Endothelial cell of umbilical vein (primary cell): ENCODE measurements around the gene CST3. TPM values are rescaled to one million over a fixed set of nuclear protein-coding genes. Genes with fewer than 3 reads are reported as not detected.

Experiments used
- BruUV-seq: library from RNA; stranded (reverse); fragments of 400-500 nt; replicated peaks from 2 replicates; lab custom pipeline; 2021; lab: Mats Ljungman, UMichigan
- CTCF ChIA-PET: fragments of 300-600, 350-600 bp; sonication (Branson Sonifier 250); formaldehyde crosslinking; loops from one replicate; lab custom pipeline; 2021; ENCODE audit warnings: antibody characterized with exemption, inconsistent platforms; lab: Charles Lee
- POLR2A ChIA-PET: fragments of 300-600, 350-600 bp; sonication (Branson Sonifier 250); formaldehyde crosslinking; loops from one replicate; lab custom pipeline; 2021; ENCODE audit warnings: antibody characterized with exemption, inconsistent platforms; lab: Charles Lee
- DNase-seq: peaks from one replicate; pipeline ENCODE4 v3.0.0-alpha.2; 2011; ENCODE audit warnings: low read depth, low spot score
- FAIRE-seq: peaks from 2 replicates; lab custom pipeline; 2011; peaks lifted over from hg19 to GRCh38; lab: Jason Lieb, UNC
- H2AFZ ChIP-seq: 2 replicates; pipeline ENCODE4 v1.6.0; 2012; ENCODE audit warnings: low read depth, low read length, control low read depth, inconsistent platforms
- H3K27ac ChIP-seq: 2 replicates; pipeline ENCODE4 v1.5.1; 2011; ENCODE audit warnings: low read depth, mild to moderate bottlenecking, control low read depth, low read length, moderate library complexity; ENCODE audit not compliant: insufficient read depth
- H3K27me3 ChIP-seq, 2 experiments: 2 replicates each; pipeline versions ENCODE4 v1.6.0 to v1.6.1; 2011; ENCODE audit warnings: low read length in 2 of 2, mixed read lengths in 1 of 2; ENCODE audit not compliant: control insufficient read depth in 2 of 2, insufficient read depth in 2 of 2
- H3K36me3 ChIP-seq, 2 experiments: 2 replicates in 1 of 2; 3 replicates in 1 of 2; pipeline ENCODE4 v1.5.1; 2011; ENCODE audit warnings: low read length in 2 of 2, mild to moderate bottlenecking in 1 of 2, moderate library complexity in 1 of 2; ENCODE audit not compliant: control insufficient read depth in 2 of 2, insufficient read depth in 2 of 2; ENCODE audit errors: extremely low read depth in 1 of 2
- H3K4me1 ChIP-seq: 3 replicates; pipeline ENCODE4 v1.5.1; 2011; ENCODE audit warnings: mild to moderate bottlenecking, low read length; ENCODE audit not compliant: control insufficient read depth, insufficient read depth; ENCODE audit errors: extremely low read depth
- H3K4me2 ChIP-seq: 2 replicates; pipeline ENCODE4 v1.6.1; 2011; ENCODE audit warnings: low read length, control low read depth, mixed read lengths; ENCODE audit not compliant: insufficient read depth
- H3K4me3 ChIP-seq, 3 experiments: fragments of 200-600 bp in 1 of 3; sonication (generic), shearing (Covaris generic) in 1 of 3; replicated peaks in 1 of 3; 2 replicates each; pipeline ENCODE4 v1.5.1; 2011 to 2016; ENCODE audit warnings: control low read depth in 3 of 3, low read length in 3 of 3, mild to moderate bottlenecking in 2 of 3, inconsistent platforms in 1 of 3, low read depth in 1 of 3, moderate library complexity in 1 of 3; ENCODE audit not compliant: insufficient read depth in 1 of 3
- H3K79me2 ChIP-seq: 2 replicates; pipeline ENCODE4 v1.6.0; 2012; ENCODE audit warnings: low read length, inconsistent platforms; ENCODE audit not compliant: control insufficient read depth, insufficient read depth
- H3K9ac ChIP-seq: replicated peaks from 2 replicates; pipeline ENCODE3; 2011; ENCODE audit warnings: low read length, control low read depth; ENCODE audit not compliant: insufficient read depth; ENCODE audit errors: extremely low read depth
- H3K9me1 ChIP-seq: replicated peaks from 3 replicates; pipeline ENCODE4 v1.6.0; 2011; ENCODE audit warnings: mild to moderate bottlenecking, low read length; ENCODE audit not compliant: control insufficient read depth, insufficient read depth; ENCODE audit errors: extremely low read depth
- H3K9me3 ChIP-seq: replicated peaks from 2 replicates; pipeline ENCODE4 v1.5.1; 2012; ENCODE audit warnings: low read length, inconsistent platforms; ENCODE audit not compliant: control insufficient read depth, insufficient read depth
- H4K20me1 ChIP-seq: replicated peaks from 2 replicates; pipeline ENCODE3; 2011; ENCODE audit warnings: mild to moderate bottlenecking, low read length; ENCODE audit not compliant: control insufficient read depth, insufficient read depth; ENCODE audit errors: extremely low read depth
- EZH2 ChIP-seq: IDR thresholded peaks from 2 replicates; pipeline ENCODE4 v1.6.1; 2012; ENCODE audit warnings: borderline replicate concordance, low read depth, mild to moderate bottlenecking, moderate library complexity, low read length, inconsistent platforms; ENCODE audit not compliant: severe bottlenecking
- FOS ChIP-seq: IDR thresholded peaks from 2 replicates; pipeline ENCODE4 v1.6.1; 2011; ENCODE audit warnings: mild to moderate bottlenecking, low read length, moderate library complexity, borderline replicate concordance; ENCODE audit not compliant: insufficient read depth
- GATA2 ChIP-seq: IDR thresholded peaks from 2 replicates; pipeline ENCODE4 v1.7.0; 2011; ENCODE audit warnings: low read depth, mild to moderate bottlenecking, moderate library complexity, mixed read lengths, low read length; ENCODE audit not compliant: insufficient read length, insufficient read depth
- JUN ChIP-seq: IDR thresholded peaks from 2 replicates; pipeline ENCODE4 v1.6.1; 2011; ENCODE audit warnings: borderline replicate concordance, low read depth; ENCODE audit not compliant: insufficient read length, insufficient read depth
- MYC ChIP-seq: IDR thresholded peaks from one replicate; pipeline ENCODE4 v1.6.1; 2011; ENCODE audit warnings: mild to moderate bottlenecking, low read depth, low read length
- POLR2A ChIP-seq: IDR thresholded peaks from 2 replicates; pipeline ENCODE4 v1.6.1; 2012; ENCODE audit warnings: low read depth, mild to moderate bottlenecking, control low read depth, low read length
- POLR2AphosphoS5 ChIP-seq: IDR thresholded peaks from 2 replicates; pipeline ENCODE4 v1.6.1; 2012; ENCODE audit warnings: low read depth, mild to moderate bottlenecking, control low read depth, low read length, moderate library complexity; ENCODE audit not compliant: insufficient read depth
- dilution Hi-C: fragments of 300-500 bp; cut with MboI; formaldehyde crosslinking; loops from one replicate; pipeline ENCODE4 v1.15.0; 2019; ENCODE audit warnings: low sequenced_read_pairs; ENCODE audit not compliant: extremely low pct_ligation_motif_present
- intact Hi-C: fragments of 100-400 bp; cut with micrococcal nuclease; formaldehyde crosslinking; loops from one replicate; pipeline ENCODE4 v1.10.0; 2022
- polyA plus RNA-seq, 4 experiments: library from polyadenylated mRNA; depleted of rRNA in 3 of 4; stranded (reverse) in 3 of 4; unstranded in 1 of 4; fragments of >200 nt; gene quantifications; 2 replicates each; pipeline versions ENCODE4 v1.2.1 to v1.2.3, GENCODE V29; 2011 to 2012; ENCODE audit warnings: missing spikeins in 1 of 4
- total RNA-seq: library from RNA; stranded (reverse); gene quantifications from 2 replicates; pipeline ENCODE4 v1.2.3, GENCODE V29; 2021
- TF ChIP-seq, protein P1 (sequence below): IDR thresholded peaks from 2 replicates; pipeline ENCODE4 v1.6.1; 2011; ENCODE audit not compliant: insufficient read depth, insufficient read length
- TF ChIP-seq, protein P2 (sequence below), 2 donors: IDR thresholded peaks; 1 replicate in 1 of 2; 2 replicates in 1 of 2; pipeline ENCODE4 v1.5.1; 2011; ENCODE audit warnings: low read length in 2 of 2, mild to moderate bottlenecking in 2 of 2, moderate library complexity in 2 of 2, control low read depth in 1 of 2, inconsistent platforms in 1 of 2, low read depth in 1 of 2; ENCODE audit not compliant: insufficient read depth in 1 of 2; ENCODE audit errors: extremely low read depth in 1 of 2

CST3 gene
- total and polyA plus RNA-seq, 2 donors (not counting 3 experiments of a cell fraction or from before 2014, with no cell fraction given): 251 to 479 TPM

DNA sequence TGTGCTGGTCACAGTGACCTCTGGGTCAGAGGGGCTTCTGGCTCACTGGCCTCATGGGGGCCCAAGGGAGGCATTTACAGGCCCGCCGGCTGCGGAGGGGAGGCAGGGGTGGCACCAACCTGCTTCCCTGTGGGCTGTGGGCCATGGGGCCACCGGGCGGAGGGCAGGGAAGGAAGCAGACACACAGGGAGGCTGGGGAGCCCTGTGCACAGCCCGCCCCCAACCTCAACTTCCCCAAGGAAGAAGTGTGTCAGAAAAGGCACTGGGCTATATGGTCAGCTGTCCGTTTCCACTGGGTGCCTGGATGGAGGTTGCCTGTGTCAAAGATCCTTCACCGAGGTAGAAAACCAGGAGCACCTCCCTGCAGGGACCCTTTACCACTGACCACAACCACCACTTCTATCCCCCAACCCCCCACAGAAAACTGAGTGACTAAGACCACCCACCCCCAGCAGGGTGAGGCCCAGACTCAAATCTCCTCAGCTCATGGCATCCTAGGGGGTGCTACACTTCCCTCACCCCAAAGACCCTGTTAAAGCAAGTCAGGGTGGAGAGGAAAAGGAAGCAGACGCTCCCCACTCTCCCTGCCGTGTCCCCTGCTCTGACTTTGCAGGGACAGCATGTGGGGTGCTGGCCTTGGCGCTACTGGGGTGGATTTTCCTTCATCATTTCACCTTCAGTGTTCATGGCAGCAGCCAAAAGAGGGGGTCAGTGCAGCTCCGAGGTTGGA lies 5.6 kb downstream of the CST3 start:
- H3K9ac ChIP-seq: no peak overlapping the region
- peaks cover 25% of the 10 kb centered on the region for H3K79me2 ChIP-seq
- no TSS peak for BruUV-seq
- H3K9me1 ChIP-seq: no peaks in the 10 kb centered on the region
- ChIA-PET CTCF (no interaction called here), POLR2A (no interaction called here)
- H4K20me1 ChIP-seq: no peaks in the 10 kb centered on the region
- no peak overlapping the region for H3K27ac ChIP-seq
- H3K4me3 ChIP-seq: no peak overlapping the region
- intact Hi-C loops: no loop called here
- H3K9me3 ChIP-seq: no peaks in the 10 kb centered on the region
- DNase-seq (no peak), FAIRE-seq (no peak)
- TF ChIP-seq POLR2A: no peak
- TF ChIP-seq POLR2AphosphoS5: no peak
- no peak for TF ChIP-seq MYC
- TF ChIP-seq, protein P1, sequence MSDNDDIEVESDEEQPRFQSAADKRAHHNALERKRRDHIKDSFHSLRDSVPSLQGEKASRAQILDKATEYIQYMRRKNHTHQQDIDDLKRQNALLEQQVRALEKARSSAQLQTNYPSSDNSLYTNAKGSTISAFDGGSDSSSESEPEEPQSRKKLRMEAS: no peak
- TF ChIP-seq FOS: no peak
- no peak for TF ChIP-seq GATA2
- TF ChIP-seq EZH2: no peak
- TF ChIP-seq JUN: no peak
- TF ChIP-seq, protein P2, sequence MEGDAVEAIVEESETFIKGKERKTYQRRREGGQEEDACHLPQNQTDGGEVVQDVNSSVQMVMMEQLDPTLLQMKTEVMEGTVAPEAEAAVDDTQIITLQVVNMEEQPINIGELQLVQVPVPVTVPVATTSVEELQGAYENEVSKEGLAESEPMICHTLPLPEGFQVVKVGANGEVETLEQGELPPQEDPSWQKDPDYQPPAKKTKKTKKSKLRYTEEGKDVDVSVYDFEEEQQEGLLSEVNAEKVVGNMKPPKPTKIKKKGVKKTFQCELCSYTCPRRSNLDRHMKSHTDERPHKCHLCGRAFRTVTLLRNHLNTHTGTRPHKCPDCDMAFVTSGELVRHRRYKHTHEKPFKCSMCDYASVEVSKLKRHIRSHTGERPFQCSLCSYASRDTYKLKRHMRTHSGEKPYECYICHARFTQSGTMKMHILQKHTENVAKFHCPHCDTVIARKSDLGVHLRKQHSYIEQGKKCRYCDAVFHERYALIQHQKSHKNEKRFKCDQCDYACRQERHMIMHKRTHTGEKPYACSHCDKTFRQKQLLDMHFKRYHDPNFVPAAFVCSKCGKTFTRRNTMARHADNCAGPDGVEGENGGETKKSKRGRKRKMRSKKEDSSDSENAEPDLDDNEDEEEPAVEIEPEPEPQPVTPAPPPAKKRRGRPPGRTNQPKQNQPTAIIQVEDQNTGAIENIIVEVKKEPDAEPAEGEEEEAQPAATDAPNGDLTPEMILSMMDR (IDR thresholded peaks at IDR 0.05; ENCODE audit: extremely low read depth in 1 of 2, insufficient read depth in 1 of 2, low read depth in 1 of 2, low read length in 2 of 2): no peak
- H3K36me3 ChIP-seq: peaks cover 0 to 15% of the 10 kb centered on the region in 2 experiments
- no peak overlapping the region for H3K4me2 ChIP-seq
- H3K4me1 ChIP-seq: peaks cover 33% of the 10 kb centered on the region
- H2AFZ ChIP-seq: no peak overlapping the region
- H3K27me3 ChIP-seq: no peaks in the 10 kb centered on the region
- dilution Hi-C loops: no loop called here
